ENCODE data around the gene FABP7. TPM values are rescaled to one million over a fixed set of nuclear protein-coding genes. Genes with fewer than 3 reads are reported as not detected.

The FABP7 gene
- total RNA-seq, 3 donors from 2014 or later (not counting 1 experiment from before 2014, with no cell fraction given), result not detected

GRCh38 chr6:122808121-122808885, 28.8 kb downstream of the FABP7 start:
- Histone ChIP-seq H3K4me3 (ENCODE audit: low read length) (no peak overlapping the region), H3K27ac (ENCODE audit: low read length) (no peak overlapping the region), H3K9me3 (ENCODE audit: control insufficient read depth, insufficient read depth, low read length) (no peaks in the 10 kb centered on the region), H3K27me3 (ENCODE audit: control insufficient read depth, insufficient read depth, low read length) (no peaks in the 10 kb centered on the region), H3K4me1 (ENCODE audit: control insufficient read depth, insufficient read depth, low read length) (no peaks in the 10 kb centered on the region), H3K36me3 (ENCODE audit: control insufficient read depth, insufficient read depth, low read length) (no peaks in the 10 kb centered on the region)
- H3K4me1 Mint-ChIP-seq, result no peaks in the 10 kb centered on the region
- H3K36me3 Mint-ChIP-seq, result no peaks in the 10 kb centered on the region
- H3K27me3 Mint-ChIP-seq (ENCODE audit: low read depth in 2 of 2), result no peaks in the 10 kb centered on the region
- 89% methylated on average over 7 of the region's 10 CpGs for WGBS (ENCODE audit: insufficient coverage)
- ATAC-seq (no peak), DNase-seq (no peak)
- no peaks in the 10 kb centered on the region for H3K9me3 Mint-ChIP-seq
- intact Hi-C loops (cut with micrococcal nuclease), result no loop called here
- no peak overlapping the region for H3K27ac Mint-ChIP-seq
- TF ChIP-seq CTCF (IDR thresholded peaks at IDR 0.05), result no peak
- no peak overlapping the region for H3K4me3 Mint-ChIP-seq

- no peaks in the 10 kb centered on the region for H3K27me3 ChIP-seq (ENCODE audit: control insufficient read depth, insufficient read depth, low read length)
- TF ChIP-seq CTCF (IDR thresholded peaks at IDR 0.05), result no peak
- H3K36me3 ChIP-seq (ENCODE audit: control insufficient read depth, insufficient read depth, low read length), result no peaks in the 10 kb centered on the region
- no peak overlapping the region for H3K4me3 ChIP-seq (ENCODE audit: low read length)
- ATAC-seq (no peak), DNase-seq (no peak)
- H3K36me3 Mint-ChIP-seq, result no peaks in the 10 kb centered on the region
- H3K27ac ChIP-seq (ENCODE audit: low read length), result no peak overlapping the region
- no peak overlapping the region for H3K27ac Mint-ChIP-seq
- WGBS (ENCODE audit: insufficient coverage), result 91% methylated on average over 3 of the region's 4 CpGs
- H3K4me1 Mint-ChIP-seq, result no peaks in the 10 kb centered on the region
- no peaks in the 10 kb centered on the region for H3K4me1 ChIP-seq (ENCODE audit: control insufficient read depth, insufficient read depth, low read length)
- no peaks in the 10 kb centered on the region for H3K27me3 Mint-ChIP-seq (ENCODE audit: low read depth in 2 of 2)
- intact Hi-C loops (cut with micrococcal nuclease), result no loop called here
- no peak overlapping the region for H3K4me3 Mint-ChIP-seq
- H3K9me3 Mint-ChIP-seq, result no peaks in the 10 kb centered on the region
- H3K9me3 ChIP-seq (ENCODE audit: control insufficient read depth, insufficient read depth, low read length), result no peaks in the 10 kb centered on the region
Observed at GRCh38 chr6:122809001-122809400, 29.5 kb downstream of the FABP7 start.

GRCh38 chr6:122809691-122810090, 30.2 kb downstream of the FABP7 start:
- Mint-ChIP-seq H3K27me3 (ENCODE audit: low read depth in 2 of 2) (peaks cover 0 to 1% of the 10 kb centered on the region in 2 donors), H3K27ac (no peak overlapping the region), H3K4me3 (no peak overlapping the region), H3K9me3 (no peaks in the 10 kb centered on the region), H3K36me3 (no peaks in the 10 kb centered on the region), H3K4me1 (no peaks in the 10 kb centered on the region)
- H3K36me3 ChIP-seq (ENCODE audit: control insufficient read depth, insufficient read depth, low read length), result no peaks in the 10 kb centered on the region
- H3K27ac ChIP-seq (ENCODE audit: low read length), result no peak overlapping the region
- H3K27me3 ChIP-seq (ENCODE audit: control insufficient read depth, insufficient read depth, low read length), result no peaks in the 10 kb centered on the region
- no peak for DNase-seq
- TF ChIP-seq CTCF (IDR thresholded peaks at IDR 0.05), result no peak
- 71% methylated on average over 1 of the region's 2 CpGs for whole genome bisulfite sequencing (ENCODE audit: insufficient coverage)
- no peaks in the 10 kb centered on the region for H3K9me3 ChIP-seq (ENCODE audit: control insufficient read depth, insufficient read depth, low read length)
- H3K4me3 ChIP-seq (ENCODE audit: low read length), result no peak overlapping the region
- intact Hi-C loops (cut with micrococcal nuclease), result no loop called here
- no peaks in the 10 kb centered on the region for H3K4me1 ChIP-seq (ENCODE audit: control insufficient read depth, insufficient read depth, low read length)
- ATAC-seq, result no peak

- Mint-ChIP-seq H3K9me3 (no peaks in the 10 kb centered on the region), H3K4me3 (no peak overlapping the region), H3K27ac (no peak overlapping the region), H3K36me3 (no peaks in the 10 kb centered on the region), H3K4me1 (no peaks in the 10 kb centered on the region), H3K27me3 (ENCODE audit: low read depth in 2 of 2) (peaks cover 0 to 3% of the 10 kb centered on the region in 2 donors)
- H3K27me3 ChIP-seq (ENCODE audit: control insufficient read depth, insufficient read depth, low read length), result no peaks in the 10 kb centered on the region
- no peaks in the 10 kb centered on the region for H3K36me3 ChIP-seq (ENCODE audit: control insufficient read depth, insufficient read depth, low read length)
- H3K4me3 ChIP-seq (ENCODE audit: low read length), result no peak overlapping the region
- intact Hi-C loops (cut with micrococcal nuclease), result no loop called here
- no peaks in the 10 kb centered on the region for H3K9me3 ChIP-seq (ENCODE audit: control insufficient read depth, insufficient read depth, low read length)
- no peak for ATAC-seq
- H3K27ac ChIP-seq (ENCODE audit: low read length), result no peak overlapping the region
- whole genome bisulfite sequencing (ENCODE audit: insufficient coverage), result 64% methylated on average over 1 of the region's 1 CpG
- DNase-seq, result no peak
- no peak for TF ChIP-seq CTCF (IDR thresholded peaks at IDR 0.05)
- no peaks in the 10 kb centered on the region for H3K4me1 ChIP-seq (ENCODE audit: control insufficient read depth, insufficient read depth, low read length)
Observed at GRCh38 chr6:122810189-122810588, 30.7 kb downstream of the FABP7 start.
